Esophagus squamous epithelium (tissue), 4 donors: ENCODE results near the gene CYP2C18.

Experiments
- POLR2A ChIP-seq, 4 donors: fragments of 450-650 bp; IDR thresholded peaks; one replicate each; pipeline ENCODE4 v1.6.1; 2017; ENCODE audit warnings: antibody characterized with exemption in 4 of 4, mild to moderate bottlenecking in 4 of 4, moderate library complexity in 3 of 4
- TF ChIP-seq, protein P1 (sequence below), 6 experiments: fragments of 450-650 bp in 4 of 6; fragments of 200-600 bp in 2 of 6; sonication (generic) in 2 of 6; IDR thresholded peaks; one replicate each; pipeline ENCODE4 v1.5.1; 2016 to 2019; ENCODE audit warnings: antibody characterized with exemption in 6 of 6, mild to moderate bottlenecking in 4 of 6, moderate library complexity in 4 of 6

DNA sequence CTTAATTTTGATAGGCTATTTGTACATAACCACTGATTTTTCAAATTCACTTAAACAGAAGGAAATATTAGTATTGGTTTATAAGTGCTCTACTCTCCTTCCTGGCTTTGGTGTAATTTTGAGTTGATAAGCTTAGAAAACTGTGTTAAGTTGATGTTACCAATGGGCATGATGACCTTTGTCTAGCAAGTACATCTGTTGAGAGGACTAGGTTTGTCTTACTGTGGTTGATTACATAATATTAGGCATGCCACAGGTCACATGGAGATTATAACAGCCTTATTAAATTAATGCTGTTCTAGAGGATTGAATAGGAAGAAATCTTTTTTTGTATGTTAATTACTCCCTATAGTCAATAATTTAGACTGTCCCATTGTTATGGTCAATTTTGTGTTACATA lies 27.0 kb downstream of the CYP2C18 start:
- TF ChIP-seq, protein P1, sequence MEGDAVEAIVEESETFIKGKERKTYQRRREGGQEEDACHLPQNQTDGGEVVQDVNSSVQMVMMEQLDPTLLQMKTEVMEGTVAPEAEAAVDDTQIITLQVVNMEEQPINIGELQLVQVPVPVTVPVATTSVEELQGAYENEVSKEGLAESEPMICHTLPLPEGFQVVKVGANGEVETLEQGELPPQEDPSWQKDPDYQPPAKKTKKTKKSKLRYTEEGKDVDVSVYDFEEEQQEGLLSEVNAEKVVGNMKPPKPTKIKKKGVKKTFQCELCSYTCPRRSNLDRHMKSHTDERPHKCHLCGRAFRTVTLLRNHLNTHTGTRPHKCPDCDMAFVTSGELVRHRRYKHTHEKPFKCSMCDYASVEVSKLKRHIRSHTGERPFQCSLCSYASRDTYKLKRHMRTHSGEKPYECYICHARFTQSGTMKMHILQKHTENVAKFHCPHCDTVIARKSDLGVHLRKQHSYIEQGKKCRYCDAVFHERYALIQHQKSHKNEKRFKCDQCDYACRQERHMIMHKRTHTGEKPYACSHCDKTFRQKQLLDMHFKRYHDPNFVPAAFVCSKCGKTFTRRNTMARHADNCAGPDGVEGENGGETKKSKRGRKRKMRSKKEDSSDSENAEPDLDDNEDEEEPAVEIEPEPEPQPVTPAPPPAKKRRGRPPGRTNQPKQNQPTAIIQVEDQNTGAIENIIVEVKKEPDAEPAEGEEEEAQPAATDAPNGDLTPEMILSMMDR (IDR thresholded peaks at IDR 0.05), result no peak
- TF ChIP-seq POLR2A (IDR thresholded peaks at IDR 0.05), result no peak
